ENCODE measurements around the gene ASIC4. TPM values are rescaled to one million over a fixed set of nuclear protein-coding genes. Genes with fewer than 3 reads are reported as not detected.
A peak's percentile ranks its signal among the peaks of the same experiment; 100 is the strongest.

The ASIC4 gene
- total RNA-seq, 1 donor = not detected

DNA sequence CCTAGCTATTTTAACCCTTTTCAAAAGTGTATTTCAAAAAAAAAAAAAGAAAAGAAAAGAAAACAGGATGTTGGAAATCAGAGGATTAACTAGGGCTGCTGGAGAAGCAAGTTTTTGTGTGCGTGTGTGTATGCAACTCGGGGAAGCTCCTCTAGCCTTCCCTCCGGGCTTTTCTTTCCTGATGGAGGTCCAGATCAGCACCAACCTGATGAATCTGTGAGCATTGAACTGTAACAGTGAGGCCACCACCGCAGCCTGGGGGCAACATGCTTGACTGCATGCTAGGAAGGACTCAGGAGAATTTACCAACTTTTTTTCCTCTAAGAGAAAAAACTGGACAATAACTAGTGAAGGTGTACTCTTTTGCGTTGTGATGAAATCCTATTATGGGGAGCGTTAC, 54.8 kb downstream of the ASIC4 start:
- no peak for DNase-seq (ENCODE audit: low read depth)
- no peak overlapping the region for H3K4me3 ChIP-seq (ENCODE audit: low read depth, low read length)
- TF ChIP-seq, protein P1, sequence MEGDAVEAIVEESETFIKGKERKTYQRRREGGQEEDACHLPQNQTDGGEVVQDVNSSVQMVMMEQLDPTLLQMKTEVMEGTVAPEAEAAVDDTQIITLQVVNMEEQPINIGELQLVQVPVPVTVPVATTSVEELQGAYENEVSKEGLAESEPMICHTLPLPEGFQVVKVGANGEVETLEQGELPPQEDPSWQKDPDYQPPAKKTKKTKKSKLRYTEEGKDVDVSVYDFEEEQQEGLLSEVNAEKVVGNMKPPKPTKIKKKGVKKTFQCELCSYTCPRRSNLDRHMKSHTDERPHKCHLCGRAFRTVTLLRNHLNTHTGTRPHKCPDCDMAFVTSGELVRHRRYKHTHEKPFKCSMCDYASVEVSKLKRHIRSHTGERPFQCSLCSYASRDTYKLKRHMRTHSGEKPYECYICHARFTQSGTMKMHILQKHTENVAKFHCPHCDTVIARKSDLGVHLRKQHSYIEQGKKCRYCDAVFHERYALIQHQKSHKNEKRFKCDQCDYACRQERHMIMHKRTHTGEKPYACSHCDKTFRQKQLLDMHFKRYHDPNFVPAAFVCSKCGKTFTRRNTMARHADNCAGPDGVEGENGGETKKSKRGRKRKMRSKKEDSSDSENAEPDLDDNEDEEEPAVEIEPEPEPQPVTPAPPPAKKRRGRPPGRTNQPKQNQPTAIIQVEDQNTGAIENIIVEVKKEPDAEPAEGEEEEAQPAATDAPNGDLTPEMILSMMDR (IDR thresholded peaks at IDR 0.05; ENCODE audit: insufficient read depth, low read depth, low read length) = no peak

DNA sequence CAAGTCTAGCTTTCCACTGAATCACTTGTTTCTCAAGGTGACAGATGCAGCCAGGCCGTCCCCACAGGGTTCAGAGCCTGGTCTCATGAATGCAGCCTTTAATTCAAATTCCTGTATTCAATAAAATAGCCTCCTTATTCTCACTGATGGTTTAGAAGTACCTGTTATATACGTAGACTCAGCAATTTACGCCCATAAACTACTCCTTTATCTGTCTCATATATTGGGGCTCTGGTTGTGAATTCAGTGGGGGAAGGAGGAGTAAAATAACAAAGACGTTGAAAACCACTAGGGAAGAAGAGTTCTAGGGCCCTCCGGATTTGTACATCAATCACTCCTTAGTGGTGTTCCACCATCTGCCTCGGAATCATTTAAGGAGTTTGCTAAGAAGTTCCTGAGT, 55.4 kb downstream of the ASIC4 start:
- TF ChIP-seq, protein P1 (IDR thresholded peaks at IDR 0.05; ENCODE audit: insufficient read depth, low read depth, low read length) = no peak
- no peak for DNase-seq (ENCODE audit: low read depth)
- H3K4me3 ChIP-seq (ENCODE audit: low read depth, low read length) = peak overlapping the region; percentile 69

DNA sequence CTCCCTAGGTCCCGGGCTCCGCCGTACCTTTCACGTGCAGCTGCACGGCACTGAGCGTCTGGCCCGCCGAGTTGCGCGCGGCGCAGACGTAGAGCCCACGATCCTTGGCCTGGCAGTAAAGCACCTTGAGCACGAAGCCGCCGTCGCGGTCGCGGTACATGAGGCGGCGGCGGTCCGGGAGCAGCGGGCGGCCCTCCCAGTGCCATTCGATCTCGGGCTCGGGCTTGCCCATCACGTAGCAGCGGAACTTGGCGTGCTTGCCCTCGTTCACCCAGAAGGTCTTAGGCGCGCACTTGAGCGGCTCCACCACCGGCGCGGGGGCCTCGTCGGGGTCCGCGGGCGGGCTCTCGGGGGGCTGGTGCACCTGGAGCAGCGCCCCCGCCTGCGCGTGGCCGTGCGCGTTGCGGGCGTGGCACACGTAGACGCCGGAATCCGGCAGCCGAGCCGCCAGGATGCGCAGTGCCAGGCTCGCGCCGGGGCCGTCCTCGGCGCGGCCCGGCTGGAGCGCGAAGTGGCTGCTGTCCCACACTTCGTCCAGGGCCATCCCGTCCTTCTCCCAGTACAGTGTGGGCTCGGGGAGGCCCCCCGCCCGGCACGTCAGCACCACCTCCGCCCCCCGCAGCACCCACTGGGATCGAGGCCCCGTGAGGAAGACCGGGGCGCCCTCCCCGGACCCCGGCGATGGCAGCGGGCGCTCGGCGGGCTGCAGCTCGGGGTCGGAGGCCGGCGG, 56.1 kb downstream of the ASIC4 start:
- peak overlapping the region; percentile 69 for H3K4me3 ChIP-seq (ENCODE audit: low read depth, low read length)
- DNase-seq (ENCODE audit: low read depth) = peak; percentile 42
- TF ChIP-seq, protein P1 (IDR thresholded peaks at IDR 0.05; ENCODE audit: insufficient read depth, low read depth, low read length) = no peak

DNA sequence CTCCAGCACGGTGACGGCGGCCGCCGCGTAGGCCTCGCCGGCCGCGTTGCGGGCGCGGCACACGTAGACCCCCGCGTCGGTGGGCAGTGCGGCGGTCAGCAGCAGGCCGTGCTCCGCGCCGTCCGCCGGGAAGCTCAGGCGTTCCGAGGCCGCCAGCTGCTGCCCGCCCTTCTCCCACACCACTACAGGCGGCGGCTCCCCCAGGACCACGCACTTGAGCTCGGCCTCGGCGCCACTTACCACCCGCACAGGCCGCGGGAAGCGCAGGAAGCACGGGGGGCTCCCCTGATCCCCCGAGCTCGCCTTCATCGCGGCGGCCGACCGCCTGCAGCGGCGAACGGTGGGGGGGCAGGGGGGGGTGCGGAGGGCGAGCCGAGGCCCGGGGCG, 56.6 kb downstream of the ASIC4 start:
- TF ChIP-seq, protein P1 (IDR thresholded peaks at IDR 0.05; ENCODE audit: insufficient read depth, low read depth, low read length) = no peak
- H3K4me3 ChIP-seq (ENCODE audit: low read depth, low read length) = peak overlapping the region; percentile 69
- peak; percentile 33 for DNase-seq (ENCODE audit: low read depth)

DNA sequence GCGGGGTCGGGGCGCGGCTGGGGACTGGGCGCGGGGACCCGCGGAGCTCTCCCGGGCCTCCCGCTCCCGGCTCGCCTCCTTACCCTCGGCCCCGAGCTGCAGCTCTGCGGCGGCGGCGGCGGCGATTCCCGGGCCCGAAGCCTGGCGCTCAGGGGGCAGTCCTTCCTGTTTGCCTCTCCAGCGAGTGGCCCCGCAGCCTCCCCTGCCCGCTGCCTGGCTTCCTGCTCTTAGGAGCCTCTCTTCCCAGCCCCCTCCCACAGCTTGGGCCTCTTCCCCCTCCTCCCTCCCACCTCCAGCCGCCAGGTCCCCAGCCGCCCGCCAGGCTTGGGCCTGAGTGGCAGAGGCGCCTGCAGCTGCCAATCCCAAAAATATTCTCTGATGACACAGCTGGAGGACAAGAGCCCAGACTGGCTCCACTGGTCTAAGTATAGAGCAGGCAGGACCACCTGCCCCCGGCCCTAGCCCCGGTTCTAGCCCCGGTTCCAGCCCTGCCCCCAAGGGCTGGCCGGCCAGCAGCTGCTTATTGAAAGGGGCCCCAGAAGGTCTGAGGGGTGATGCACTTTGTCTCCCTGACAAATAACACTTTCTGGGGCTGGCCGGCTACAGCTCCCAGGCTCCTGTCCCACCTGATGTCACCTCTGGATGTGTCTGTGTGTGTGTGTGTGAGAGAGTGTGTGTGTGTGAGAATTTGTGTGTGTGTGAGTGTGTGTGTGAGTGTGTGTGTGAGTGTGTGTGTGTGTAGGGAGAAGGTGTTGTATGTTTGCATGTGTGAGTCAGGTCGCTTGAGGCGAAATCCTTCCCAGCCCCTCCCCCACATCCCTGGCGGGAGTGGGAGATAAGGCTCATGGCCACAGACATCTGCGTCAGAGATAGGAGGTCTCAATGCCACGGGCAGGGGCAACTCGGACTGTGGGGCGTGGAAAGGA, 57.3 kb downstream of the ASIC4 start, which contains the start of gene OBSL1:
TSS of gene OBSL1 (minus strand) at position 229 of the 926 bp plus-strand sequence. CDS start 307 bp downstream, outside the sequence.
- peak within 1 kb of the TSS; percentile 69 for H3K4me3 ChIP-seq (ENCODE audit: low read depth, low read length)
- DNase-seq (ENCODE audit: low read depth) = peak; percentile 85
- TF ChIP-seq, protein P1 (IDR thresholded peaks at IDR 0.05; ENCODE audit: insufficient read depth, low read depth, low read length) = no peak

DNA sequence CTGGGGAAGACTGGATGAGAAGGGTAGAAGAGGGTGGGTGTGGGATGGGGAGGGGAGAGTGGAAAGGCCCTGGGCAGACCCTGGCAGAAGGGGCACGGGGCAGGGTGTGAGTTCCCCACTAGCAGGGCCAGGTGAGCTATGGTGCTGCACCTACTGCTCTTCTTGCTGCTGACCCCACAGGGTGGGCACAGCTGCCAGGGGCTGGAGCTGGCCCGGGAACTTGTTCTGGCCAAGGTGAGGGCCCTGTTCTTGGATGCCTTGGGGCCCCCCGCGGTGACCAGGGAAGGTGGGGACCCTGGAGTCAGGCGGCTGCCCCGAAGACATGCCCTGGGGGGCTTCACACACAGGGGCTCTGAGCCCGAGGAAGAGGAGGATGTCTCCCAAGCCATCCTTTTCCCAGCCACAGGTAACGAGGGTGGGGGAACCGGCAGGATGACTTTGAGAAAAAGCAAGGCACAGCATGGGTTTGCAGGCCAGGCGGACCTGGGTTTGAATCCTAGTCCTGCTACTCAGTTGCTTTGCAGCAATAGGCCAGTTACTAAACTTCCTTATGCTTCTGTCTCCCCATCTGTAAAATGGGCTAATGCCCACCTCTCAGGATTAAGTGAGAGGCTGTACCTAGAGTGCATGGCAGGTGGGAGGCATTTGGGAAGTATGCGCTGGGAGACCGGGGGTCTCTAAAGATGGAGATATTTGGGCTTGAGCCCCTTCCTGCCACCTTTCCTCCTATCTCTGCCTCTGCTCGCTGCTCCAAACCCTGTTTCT, 58.1 kb downstream of the ASIC4 start, which contains the start of gene INHA:
TSS of gene INHA (plus strand) at position 74 of the 765 bp plus-strand sequence. CDS start at position 139, 65 bp downstream.
- TF ChIP-seq, protein P1 (IDR thresholded peaks at IDR 0.05; ENCODE audit: insufficient read depth, low read depth, low read length) = no peak
- DNase-seq (ENCODE audit: low read depth) = no peak
- peak within 1 kb of the TSS; percentile 69 for H3K4me3 ChIP-seq (ENCODE audit: low read depth, low read length)
